ENCODE data around the gene MRPS35. TPM values are rescaled to one million over a fixed set of nuclear protein-coding genes. Genes with fewer than 3 reads are reported as not detected.

MRPS35 gene
- total RNA-seq, 1 donor from 2014 or later: 39.2 TPM

- TF ChIP-seq EZH2 (IDR thresholded peaks at IDR 0.05): no peak
- no peak for TF ChIP-seq EZH2phosphoT487 (IDR thresholded peaks at IDR 0.05)
- Histone ChIP-seq H3K27me3 (no peaks in the 10 kb centered on the region), H3K36me3 (no peaks in the 10 kb centered on the region), H2AFZ (replicated peaks) (no peak overlapping the region), H4K20me1 (ENCODE audit: low read depth) (no peaks in the 10 kb centered on the region), H3K27ac (no peak overlapping the region), H3K9ac (no peak overlapping the region), H3K4me1 (peaks cover 4% of the 10 kb centered on the region), H3K4me3 (no peak overlapping the region), H3F3A (ENCODE audit: low read depth) (peaks cover 4% of the 10 kb centered on the region), H3K4me2 (no peak overlapping the region), H3K79me2 (ENCODE audit: low read depth) (peaks cover 29% of the 10 kb centered on the region), H3K9me3 (ENCODE audit: low read depth) (no peaks in the 10 kb centered on the region)
- Mint-ChIP-seq H3K36me3 (peaks cover 10% of the 10 kb centered on the region), H3K27ac (no peak overlapping the region), H3K9me3 (no peaks in the 10 kb centered on the region), H3K4me1 (peaks cover 22% of the 10 kb centered on the region), H3K4me3 (no peak overlapping the region), H3K27me3 (ENCODE audit: insufficient read depth, low read depth) (peaks cover 3% of the 10 kb centered on the region)
- no peak for DNase-seq (ENCODE audit: low spot score)
These were observed 1.3 kb upstream of the MRPS35 start for GRCh38 chr12:27709212-27709931.

- peak overlapping the region; percentile 98 for H3K27ac Mint-ChIP-seq
- peaks cover 29% of the 10 kb centered on the region for H3K79me2 ChIP-seq (ENCODE audit: low read depth)
- H3K9ac ChIP-seq: no peak overlapping the region
- no peak for TF ChIP-seq EZH2 (IDR thresholded peaks at IDR 0.05)
- no peak for TF ChIP-seq EZH2phosphoT487 (IDR thresholded peaks at IDR 0.05)
- TF ChIP-seq CTCF (IDR thresholded peaks at IDR 0.05): no peak
- no peak overlapping the region for H3K27ac ChIP-seq
- peak overlapping the region; percentile 98 for H2AFZ ChIP-seq (replicated peaks)
- no peaks in the 10 kb centered on the region for H3K27me3 ChIP-seq
- H3K36me3 ChIP-seq: no peaks in the 10 kb centered on the region
- H3K4me3 Mint-ChIP-seq: peak overlapping the region; percentile 99
- H3K4me2 ChIP-seq: peak overlapping the region; percentile 97
- peak overlapping the region; percentile 70 for H3K4me3 ChIP-seq
- no peaks in the 10 kb centered on the region for H3K9me3 ChIP-seq (ENCODE audit: low read depth)
- no peaks in the 10 kb centered on the region for H4K20me1 ChIP-seq (ENCODE audit: low read depth)
- peaks cover 22% of the 10 kb centered on the region for H3K4me1 Mint-ChIP-seq
- peaks cover 13% of the 10 kb centered on the region for H3K36me3 Mint-ChIP-seq
- peaks cover 3% of the 10 kb centered on the region for H3K27me3 Mint-ChIP-seq (ENCODE audit: insufficient read depth, low read depth)
- H3F3A ChIP-seq (ENCODE audit: low read depth): peaks cover 4% of the 10 kb centered on the region
- H3K9me3 Mint-ChIP-seq: no peaks in the 10 kb centered on the region
- H3K4me1 ChIP-seq: peaks cover 4% of the 10 kb centered on the region
- no peak for DNase-seq (ENCODE audit: low spot score)
These were observed 570 bp upstream of the MRPS35 start for GRCh38 chr12:27709932-27710591.

DNA sequence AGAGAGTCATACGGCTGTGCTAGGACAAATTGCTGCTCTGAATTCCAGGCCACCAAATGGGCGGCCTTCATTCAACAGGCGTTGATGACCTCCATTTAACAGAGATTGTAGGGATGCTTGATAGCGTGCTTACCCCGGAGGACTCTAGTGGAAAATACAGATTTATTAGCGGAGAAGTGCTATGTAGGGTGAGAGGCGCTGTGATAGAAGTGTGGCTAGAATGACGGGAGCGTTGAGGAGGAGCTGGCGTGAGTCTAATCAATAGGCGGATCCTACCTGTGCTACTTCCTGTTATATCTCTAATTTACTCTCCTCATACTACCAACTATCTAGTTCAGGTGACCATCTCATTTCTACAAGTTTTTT, 668 bp downstream of the MRPS35 start:
- H3K4me3 ChIP-seq: peak overlapping the region; percentile 70
- peak overlapping the region; percentile 97 for H3K4me2 ChIP-seq
- H3K4me1 Mint-ChIP-seq: peaks cover 22% of the 10 kb centered on the region
- H3K36me3 ChIP-seq: no peaks in the 10 kb centered on the region
- no peak overlapping the region for H3K27ac ChIP-seq
- peaks cover 29% of the 10 kb centered on the region for H3K79me2 ChIP-seq (ENCODE audit: low read depth)
- H3K27ac Mint-ChIP-seq: peak overlapping the region; percentile 98
- peak overlapping the region; percentile 72 for H3K9ac ChIP-seq
- TF ChIP-seq EZH2 (IDR thresholded peaks at IDR 0.05): no peak
- no peak for TF ChIP-seq CTCF (IDR thresholded peaks at IDR 0.05)
- TF ChIP-seq EZH2phosphoT487 (IDR thresholded peaks at IDR 0.05): no peak
- H3K9me3 Mint-ChIP-seq: no peaks in the 10 kb centered on the region
- no peaks in the 10 kb centered on the region for H4K20me1 ChIP-seq (ENCODE audit: low read depth)
- peak overlapping the region; percentile 99 for H3K4me3 Mint-ChIP-seq
- H3K27me3 Mint-ChIP-seq (ENCODE audit: insufficient read depth, low read depth): peaks cover 3% of the 10 kb centered on the region
- H3K4me1 ChIP-seq: peaks cover 4% of the 10 kb centered on the region
- H3F3A ChIP-seq (ENCODE audit: low read depth): peaks cover 4% of the 10 kb centered on the region
- peak overlapping the region; percentile 98 for H2AFZ ChIP-seq (replicated peaks)
- H3K27me3 ChIP-seq: no peaks in the 10 kb centered on the region
- H3K9me3 ChIP-seq (ENCODE audit: low read depth): no peaks in the 10 kb centered on the region
- no peak for DNase-seq (ENCODE audit: low spot score)
- H3K36me3 Mint-ChIP-seq: peaks cover 13% of the 10 kb centered on the region

- H3K27me3 Mint-ChIP-seq (ENCODE audit: insufficient read depth, low read depth): peaks cover 5% of the 10 kb centered on the region
- H3K4me3 Mint-ChIP-seq: peak overlapping the region; percentile 99
- Histone ChIP-seq H3K4me3 (peak overlapping the region; percentile 70), H3K36me3 (no peaks in the 10 kb centered on the region), H3K9ac (no peak overlapping the region), H3K4me2 (peak overlapping the region; percentile 97), H3K4me1 (peaks cover 4% of the 10 kb centered on the region), H4K20me1 (ENCODE audit: low read depth) (no peaks in the 10 kb centered on the region), H3K27ac (no peak overlapping the region), H3K79me2 (ENCODE audit: low read depth) (peaks cover 29% of the 10 kb centered on the region), H3K9me3 (ENCODE audit: low read depth) (no peaks in the 10 kb centered on the region), H2AFZ (replicated peaks) (no peak overlapping the region), H3K27me3 (no peaks in the 10 kb centered on the region), H3F3A (ENCODE audit: low read depth) (peaks cover 4% of the 10 kb centered on the region)
- no peak overlapping the region for H3K27ac Mint-ChIP-seq
- TF ChIP-seq CTCF (IDR thresholded peaks at IDR 0.05) (no peak), EZH2 (IDR thresholded peaks at IDR 0.05) (no peak), EZH2phosphoT487 (IDR thresholded peaks at IDR 0.05) (no peak)
- H3K36me3 Mint-ChIP-seq: peaks cover 14% of the 10 kb centered on the region
- H3K9me3 Mint-ChIP-seq: no peaks in the 10 kb centered on the region
- no peak for DNase-seq (ENCODE audit: low spot score)
- H3K4me1 Mint-ChIP-seq: peaks cover 22% of the 10 kb centered on the region
These were observed 1.3 kb downstream of the MRPS35 start for GRCh38 chr12:27711967-27712366.

All from neural progenitor cell (in vitro differentiated cells).